Activated CD4-positive, alpha-beta memory T cell treated with anti-CD3 and anti-CD28 coated beads for 36 hours (primary cell): ENCODE measurements around the gene TRABD2B. TPM values are rescaled to one million over a fixed set of nuclear protein-coding genes. Genes with fewer than 3 reads are reported as not detected.
"Not testable (repeated sequence)": the region's sequence is repeated elsewhere in the genome, so short reads cannot be mapped to it uniquely, and the experiment has no call there.

ENCODE experiments used
- CTCF ChIA-PET: fragments of 350-600 bp; sonication (Branson Sonifier 250); formaldehyde crosslinking; loops from one replicate; lab custom pipeline; 2021; ENCODE audit warnings: antibody characterized with exemption, inconsistent platforms; lab: Charles Lee
- POLR2A ChIA-PET: fragments of 350-600 bp; sonication (Branson Sonifier 250); formaldehyde crosslinking; loops from one replicate; lab custom pipeline; 2021; ENCODE audit warnings: antibody characterized with exemption; lab: Charles Lee
- DNase-seq: peaks from one replicate; pipeline ENCODE4 v3.0.0-alpha.2; 2020
- H3K27ac Mint-ChIP-seq: one replicate; pipeline ENCODE4 v1.8.0; 2021; ENCODE audit warnings: mixed read lengths
- H3K27me3 Mint-ChIP-seq: one replicate; pipeline ENCODE4 v1.8.0; 2021; ENCODE audit warnings: mixed read lengths
- H3K36me3 Mint-ChIP-seq: one replicate; pipeline ENCODE4 v1.8.0; 2021; ENCODE audit warnings: mixed read lengths
- H3K4me1 Mint-ChIP-seq: one replicate; pipeline ENCODE4 v1.8.0; 2021; ENCODE audit warnings: low read depth, mixed read lengths
- H3K4me3 Mint-ChIP-seq: one replicate; pipeline ENCODE4 v1.8.0; 2021; ENCODE audit warnings: mild to moderate bottlenecking, mixed read lengths
- H3K9me3 Mint-ChIP-seq: one replicate; pipeline ENCODE4 v1.8.0; 2021; ENCODE audit warnings: mixed read lengths
- intact Hi-C: fragments of 100-400 bp; cut with micrococcal nuclease; formaldehyde crosslinking; loops from one replicate; pipeline ENCODE4 v1.15.1; 2023
- total RNA-seq, 2 experiments: library from RNA; stranded (reverse); gene quantifications; one replicate each; pipeline ENCODE4 v1.2.3, GENCODE V29; 2021

Gene TRABD2B
- total RNA-seq, 2 experiments from 2014 or later: not detected

DNA sequence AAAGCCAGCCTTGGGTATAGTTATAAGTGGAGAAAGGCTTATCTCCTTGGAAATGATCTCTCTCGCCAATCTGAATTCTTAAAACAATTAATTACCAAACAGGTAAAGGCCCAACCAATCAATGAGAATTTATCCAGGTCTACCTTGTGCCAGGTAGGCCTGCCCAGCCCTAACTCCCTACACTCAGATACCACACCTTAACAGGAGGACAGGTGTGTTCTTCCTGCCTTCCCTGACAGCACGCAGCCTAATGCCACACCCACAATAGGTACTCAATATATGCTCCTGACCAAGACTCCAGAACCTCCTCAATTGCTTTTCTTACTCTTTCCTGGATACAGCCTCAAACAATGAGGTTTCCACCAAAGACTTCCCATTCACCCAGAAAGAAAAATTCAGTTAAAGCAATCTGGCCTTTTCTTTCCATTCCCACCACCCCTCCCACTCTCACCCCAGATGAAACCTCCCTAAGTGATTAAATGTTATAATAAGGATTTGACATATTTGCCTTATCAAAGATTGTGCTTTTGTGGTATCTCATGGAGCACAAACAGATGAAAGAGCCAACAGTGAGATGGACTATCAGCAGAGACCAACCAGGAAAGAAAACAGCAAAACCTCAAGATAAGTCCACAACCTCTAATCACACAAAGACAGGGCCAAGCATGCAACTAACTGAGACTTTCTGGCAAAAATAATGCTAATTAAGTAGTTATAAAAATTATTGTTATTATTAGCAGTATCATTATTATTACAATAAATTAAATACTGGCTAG is 25.6 kb downstream of the TRABD2B start:
- Mint-ChIP-seq H3K4me1 (no peaks in the 10 kb centered on the region), H3K27me3 (peaks cover 7% of the 10 kb centered on the region)

GRCh38 chr1:47970882-47971281 is 26.3 kb downstream of the TRABD2B start:
- intact Hi-C loops: no loop called here
- ChIA-PET CTCF (interaction anchor here (1.1 kb wide), 1 partner anchor 27 kb away, joined by 3 read pairs; the partner anchor contains the start of gene TRABD2B), POLR2A (no interaction called here)
- Mint-ChIP-seq H3K4me3 (no peak overlapping the region), H3K27ac (no peak overlapping the region), H3K27me3 (peaks cover 4% of the 10 kb centered on the region), H3K4me1 (no peaks in the 10 kb centered on the region), H3K36me3 (no peaks in the 10 kb centered on the region), H3K9me3 (no peaks in the 10 kb centered on the region)
- DNase-seq: no peak

More for the DNA sequence above, 25.6 kb downstream of the TRABD2B start:
- ChIA-PET POLR2A (no interaction called here), CTCF (no interaction called here)
- intact Hi-C loops: no loop called here
- H3K36me3 Mint-ChIP-seq: no peaks in the 10 kb centered on the region
- no peaks in the 10 kb centered on the region for H3K9me3 Mint-ChIP-seq
- no peak for DNase-seq
- H3K4me3 Mint-ChIP-seq: no peak overlapping the region
- H3K27ac Mint-ChIP-seq: no peak overlapping the region

DNA sequence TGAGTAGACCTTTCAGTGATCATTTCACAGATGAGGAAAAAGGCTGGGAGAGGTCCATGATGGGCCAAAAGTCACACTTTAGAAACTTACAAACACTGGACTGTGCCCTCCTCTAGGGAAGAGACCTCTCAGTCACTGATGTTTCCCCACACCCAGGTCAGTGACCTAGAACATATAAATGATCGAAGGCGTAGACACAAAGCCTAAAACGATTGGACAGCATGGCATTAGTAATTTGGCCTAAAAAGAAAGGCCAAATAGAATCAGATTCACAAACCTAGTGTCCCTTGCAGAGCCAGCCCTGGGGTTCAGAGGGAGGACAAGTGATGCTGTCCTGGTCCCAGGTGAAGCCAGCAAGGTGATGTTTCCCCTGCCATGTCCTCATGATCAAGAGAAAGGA is 27.7 kb downstream of the TRABD2B start:
- no peak for DNase-seq
- ChIA-PET CTCF (no interaction called here), POLR2A (no interaction called here)
- Mint-ChIP-seq H3K27ac (no peak overlapping the region), H3K4me3 (no peak overlapping the region), H3K36me3 (no peaks in the 10 kb centered on the region), H3K4me1 (no peaks in the 10 kb centered on the region), H3K27me3 (peaks cover 10% of the 10 kb centered on the region), H3K9me3 (no peaks in the 10 kb centered on the region)
- intact Hi-C loops: no loop called here

DNA sequence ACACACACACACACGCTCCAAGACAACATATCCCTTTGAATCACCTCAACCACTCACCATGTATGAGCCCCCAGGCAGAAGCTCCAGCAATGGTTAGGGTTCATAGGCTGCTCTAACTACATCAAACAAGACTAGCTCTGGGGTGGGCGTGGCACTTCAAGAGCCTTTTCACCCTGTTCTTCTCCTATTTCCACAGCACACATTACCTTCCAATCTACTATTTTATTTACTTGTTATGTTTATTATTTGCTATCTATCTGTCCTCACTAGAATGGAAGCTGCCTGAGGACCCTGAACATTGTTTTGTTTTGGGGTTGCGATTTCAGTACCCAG is 28.7 kb downstream of the TRABD2B start:
- H3K27ac Mint-ChIP-seq: no peak overlapping the region
- intact Hi-C loops: no loop called here
- no peak overlapping the region for H3K4me3 Mint-ChIP-seq
- ChIA-PET CTCF (no interaction called here), POLR2A (no interaction called here)
- no peaks in the 10 kb centered on the region for H3K9me3 Mint-ChIP-seq
- no peaks in the 10 kb centered on the region for H3K4me1 Mint-ChIP-seq
- peaks cover 9% of the 10 kb centered on the region for H3K27me3 Mint-ChIP-seq
- no peak for DNase-seq
- no peaks in the 10 kb centered on the region for H3K36me3 Mint-ChIP-seq

DNA sequence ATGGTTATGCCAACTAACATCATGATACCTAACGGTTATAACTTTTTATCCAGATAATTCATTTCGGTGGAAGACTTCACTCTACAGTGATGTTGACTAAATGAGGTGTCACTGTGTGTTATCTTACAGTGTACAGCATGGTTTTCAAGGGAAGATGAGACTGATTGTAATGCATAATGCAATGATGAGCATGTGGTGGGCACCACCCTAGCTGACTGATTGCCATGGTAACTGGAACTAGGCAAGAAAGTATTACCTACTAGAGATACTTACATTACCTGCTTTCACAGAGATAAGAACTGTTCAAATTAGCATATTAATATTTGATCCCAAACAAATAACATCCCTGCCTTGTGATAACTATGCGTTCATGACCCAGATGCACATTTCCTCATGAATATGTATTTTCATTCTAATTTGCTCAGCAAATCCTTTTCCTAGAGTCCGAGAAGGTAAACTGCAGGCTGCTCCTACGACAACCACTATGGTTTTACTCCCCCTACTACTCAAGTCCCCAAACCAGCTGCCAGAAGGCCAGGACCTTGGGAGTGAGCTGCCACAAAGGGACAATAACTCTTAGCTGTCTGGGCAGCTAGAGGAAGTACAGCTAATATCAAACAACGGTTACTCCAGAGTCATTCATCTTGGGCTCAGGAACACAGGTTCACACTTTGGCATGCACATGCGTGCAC is 29.2 kb downstream of the TRABD2B start:
- no peak overlapping the region for H3K27ac Mint-ChIP-seq
- no peak for DNase-seq
- intact Hi-C loops: no loop called here
- H3K4me3 Mint-ChIP-seq: no peak overlapping the region
- H3K36me3 Mint-ChIP-seq: no peaks in the 10 kb centered on the region
- H3K4me1 Mint-ChIP-seq: no peaks in the 10 kb centered on the region
- ChIA-PET CTCF (no interaction called here), POLR2A (no interaction called here)
- no peaks in the 10 kb centered on the region for H3K9me3 Mint-ChIP-seq
- H3K27me3 Mint-ChIP-seq: peaks cover 7% of the 10 kb centered on the region

- POLR2A ChIA-PET: no interaction called here
- intact Hi-C loops: no loop called here
- Mint-ChIP-seq H3K27me3 (peaks cover 7% of the 10 kb centered on the region), H3K4me3 (no peak overlapping the region), H3K27ac (no peak overlapping the region), H3K4me1 (no peaks in the 10 kb centered on the region), H3K9me3 (no peaks in the 10 kb centered on the region), H3K36me3 (no peaks in the 10 kb centered on the region)
- no peak for DNase-seq
- CTCF ChIA-PET: no interaction called here
Observed at GRCh38 chr1:47965816-47966215, 31.4 kb downstream of the TRABD2B start.

DNA sequence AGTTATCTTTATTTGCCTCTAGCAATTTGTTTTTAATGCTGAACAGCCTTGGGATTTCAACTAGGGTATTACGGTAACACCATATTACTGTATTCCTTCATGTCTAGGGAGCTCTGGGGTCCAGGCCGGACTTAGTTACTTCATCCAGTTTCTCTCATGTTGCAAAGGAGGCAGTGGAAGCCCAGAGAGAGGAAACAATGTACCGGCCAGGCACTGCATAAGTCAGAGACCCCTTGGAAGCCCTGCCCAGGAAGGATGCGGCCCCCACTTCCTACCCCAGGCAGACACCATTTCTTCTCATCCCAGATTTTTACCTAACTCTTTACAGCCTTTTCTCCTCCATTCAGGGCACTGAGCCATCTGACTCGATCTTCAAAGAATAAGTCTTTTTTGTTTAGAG is 32.5 kb downstream of the TRABD2B start:
- ChIA-PET POLR2A (no interaction called here), CTCF (no interaction called here)
- Mint-ChIP-seq H3K27me3 (peaks cover 7% of the 10 kb centered on the region), H3K4me3 (no peak overlapping the region), H3K9me3 (peaks cover 3% of the 10 kb centered on the region), H3K27ac (no peak overlapping the region), H3K4me1 (no peaks in the 10 kb centered on the region), H3K36me3 (no peaks in the 10 kb centered on the region)
- DNase-seq: no peak
- intact Hi-C loops: no loop called here

DNA sequence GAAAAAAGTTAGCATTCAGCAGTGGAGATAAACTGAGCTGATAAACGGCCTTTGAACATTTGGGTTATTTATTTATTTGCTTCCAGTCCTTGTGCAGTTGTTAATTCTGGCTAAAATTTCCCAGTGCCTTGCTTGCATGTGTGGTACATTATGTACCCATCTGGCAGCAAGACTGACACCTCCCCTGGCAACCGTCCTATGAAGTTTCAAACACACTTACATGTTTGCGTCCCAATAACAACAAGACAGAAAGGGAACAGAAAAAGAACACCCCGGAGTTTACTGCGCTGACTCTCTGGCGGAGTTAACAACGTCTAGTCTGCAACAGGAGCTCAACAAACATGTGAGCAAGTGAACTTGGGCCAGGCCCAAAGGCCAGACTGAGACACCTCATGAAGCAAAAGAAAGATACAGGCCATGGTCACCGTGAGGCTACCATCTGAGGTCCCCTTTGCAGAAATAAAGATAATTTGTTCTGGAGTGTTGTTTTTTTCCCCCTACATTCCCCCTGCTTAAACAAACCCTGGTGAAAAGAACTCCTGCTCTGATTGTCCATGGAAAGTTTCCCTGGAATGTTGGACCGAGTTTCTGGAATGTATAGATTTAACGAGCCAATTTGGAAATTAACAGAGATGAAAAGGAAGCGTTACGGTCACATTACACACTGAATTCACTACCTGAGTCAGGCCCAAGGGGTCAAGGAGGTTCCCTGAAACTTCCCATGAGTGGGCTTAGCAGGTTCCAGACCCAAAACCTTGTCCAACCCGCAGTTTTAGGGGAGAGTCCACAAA is 33.4 kb downstream of the TRABD2B start:
- H3K27ac Mint-ChIP-seq: no peak overlapping the region
- H3K4me1 Mint-ChIP-seq: no peaks in the 10 kb centered on the region
- ChIA-PET CTCF (no interaction called here), POLR2A (no interaction called here)
- peaks cover 3% of the 10 kb centered on the region for H3K9me3 Mint-ChIP-seq
- DNase-seq: no peak
- H3K27me3 Mint-ChIP-seq: peaks cover 7% of the 10 kb centered on the region
- intact Hi-C loops: no loop called here
- H3K36me3 Mint-ChIP-seq: no peaks in the 10 kb centered on the region
- H3K4me3 Mint-ChIP-seq: no peak overlapping the region

GRCh38 chr1:47962750-47963492 is 34.3 kb downstream of the TRABD2B start:
- POLR2A ChIA-PET: no interaction called here
- H3K36me3 Mint-ChIP-seq: no peaks in the 10 kb centered on the region
- CTCF ChIA-PET: interaction anchor here (0.8 kb wide), 1 partner anchor 34 kb away, joined by 3 read pairs; the partner anchor contains the start of gene TRABD2B

DNA sequence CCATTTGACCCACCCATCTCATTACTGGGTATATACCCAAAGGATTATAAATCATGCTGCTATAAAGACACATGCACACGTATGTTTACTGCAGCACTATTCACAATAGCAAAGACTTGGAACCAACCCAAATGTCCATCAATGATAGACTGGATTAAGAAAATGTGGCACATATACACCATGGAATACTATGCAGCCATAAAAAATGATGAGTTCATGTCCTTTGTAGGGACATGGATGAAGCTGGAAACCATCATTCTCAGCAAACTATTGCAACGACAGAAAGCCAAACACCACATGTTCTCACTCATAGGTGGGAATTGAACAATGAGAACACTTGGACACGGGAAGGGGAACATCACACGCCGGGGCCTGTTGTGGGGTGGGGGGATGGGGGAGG is 35.4 kb downstream of the TRABD2B start:
- DNase-seq, POLR2A ChIA-PET, H3K36me3 Mint-ChIP-seq, H3K4me3 Mint-ChIP-seq, CTCF ChIA-PET, H3K9me3 Mint-ChIP-seq, H3K4me1 Mint-ChIP-seq, intact Hi-C loops, H3K27ac Mint-ChIP-seq: not testable (repeated sequence)
- H3K27me3 Mint-ChIP-seq: peaks cover 13% of the 10 kb centered on the region

More at GRCh38 chr1:47962750-47963492, 34.3 kb downstream of the TRABD2B start:
- Mint-ChIP-seq H3K9me3 (peaks cover 3% of the 10 kb centered on the region), H3K4me3 (no peak overlapping the region), H3K27ac (no peak overlapping the region), H3K27me3 (peaks cover 9% of the 10 kb centered on the region), H3K4me1 (no peaks in the 10 kb centered on the region)
- intact Hi-C loops: no loop called here
- no peak for DNase-seq

DNA sequence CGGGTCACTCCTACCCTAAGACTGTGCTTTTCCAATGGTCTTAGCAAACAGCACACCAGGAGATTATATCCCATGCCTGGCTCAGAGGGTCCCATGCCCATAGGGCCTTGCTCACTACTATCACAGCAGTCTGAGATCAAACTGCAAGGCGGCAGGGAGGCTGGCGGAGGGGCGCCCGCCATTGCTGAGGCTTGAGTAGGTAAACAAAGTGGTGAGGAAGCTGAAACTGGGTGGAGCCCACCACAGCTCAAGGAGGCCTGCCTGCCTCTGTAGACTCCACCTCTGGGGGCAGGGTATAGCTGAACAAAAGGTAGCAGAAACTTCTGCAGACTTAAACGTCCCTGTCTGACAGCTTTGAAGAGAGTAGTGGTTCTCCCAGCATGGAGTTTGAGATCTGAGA is 40.7 kb downstream of the TRABD2B start:
- H3K27me3 Mint-ChIP-seq: peaks cover 12% of the 10 kb centered on the region
- H3K9me3 Mint-ChIP-seq, H3K27ac Mint-ChIP-seq, DNase-seq, H3K36me3 Mint-ChIP-seq, CTCF ChIA-PET, intact Hi-C loops, H3K4me1 Mint-ChIP-seq, H3K4me3 Mint-ChIP-seq, POLR2A ChIA-PET: not testable (repeated sequence)

GRCh38 chr1:47953661-47954060 is 43.5 kb downstream of the TRABD2B start:
- CTCF ChIA-PET: no interaction called here
- intact Hi-C loops: no loop called here
- DNase-seq: no peak
- H3K4me1 Mint-ChIP-seq: no peaks in the 10 kb centered on the region
- H3K27me3 Mint-ChIP-seq: peaks cover 12% of the 10 kb centered on the region
- H3K36me3 Mint-ChIP-seq: no peaks in the 10 kb centered on the region
- no peaks in the 10 kb centered on the region for H3K9me3 Mint-ChIP-seq
- POLR2A ChIA-PET: no interaction called here
- H3K27ac Mint-ChIP-seq: no peak overlapping the region
- no peak overlapping the region for H3K4me3 Mint-ChIP-seq
